B cell (primary cell): ENCODE measurements around the gene SHE. TPM values are rescaled to one million over a fixed set of nuclear protein-coding genes. Genes with fewer than 3 reads are reported as not detected.

ENCODE experiments used
- ATAC-seq: fragments of 200-7000 bp; cut with Tn5 transposase; one replicate; pipeline ENCODE4 v1.10.0; 2021; ENCODE audit warnings: low read depth, mild to moderate bottlenecking, moderate number of reproducible peaks, moderate library complexity
- CTCF ChIA-PET: fragments of 350-600 bp; sonication (Branson Sonifier 250); formaldehyde crosslinking; loops from one replicate; lab custom pipeline; 2021; ENCODE audit warnings: antibody characterized with exemption, inconsistent platforms; lab: Charles Lee
- POLR2A ChIA-PET: fragments of 350-600 bp; sonication (Branson Sonifier 250); formaldehyde crosslinking; loops from one replicate; lab custom pipeline; 2021; ENCODE audit warnings: antibody characterized with exemption; lab: Charles Lee
- DNase-seq: peaks from one replicate; pipeline ENCODE4 v3.0.0; 2013
- H2AFZ ChIP-seq: 2 replicates; pipeline ENCODE4 v1.6.1; 2012; ENCODE audit warnings: mild to moderate bottlenecking, low read depth, low read length; ENCODE audit not compliant: insufficient read depth, poor library complexity, severe bottlenecking
- H3K27ac ChIP-seq, 2 donors: 1 replicate in 1 of 2; 2 replicates in 1 of 2; pipeline ENCODE4 v1.5.1; 2012 to 2013; ENCODE audit warnings: low read length in 2 of 2, mild to moderate bottlenecking in 2 of 2, moderate library complexity in 1 of 2
- H3K27me3 ChIP-seq, 4 experiments: fragments of 200-600 bp in 1 of 4; sonication (generic) in 1 of 4; replicated peaks in 1 of 4; 1 replicate in 2 of 4; 2 replicates in 2 of 4; pipeline versions ENCODE4 v1.6.1 to v1.7.0; 2013 to 2016; ENCODE audit warnings: low read length in 3 of 4, mild to moderate bottlenecking in 2 of 4, mixed read lengths in 1 of 4, moderate library complexity in 1 of 4; ENCODE audit not compliant: insufficient read depth in 4 of 4, control insufficient read depth in 3 of 4; ENCODE audit errors: control extremely low read depth in 1 of 4
- H3K36me3 ChIP-seq, 2 experiments: replicated peaks in 1 of 2; 1 replicate in 1 of 2; 2 replicates in 1 of 2; pipeline versions ENCODE4 v1.6.1 to v1.7.1; 2013; ENCODE audit warnings: low read length in 1 of 2; ENCODE audit not compliant: insufficient read depth in 2 of 2, control insufficient read depth in 1 of 2; ENCODE audit errors: control extremely low read depth in 1 of 2, extremely low read depth in 1 of 2
- H3K4me1 ChIP-seq, 2 donors: fragments of 200-600 bp in 1 of 2; sonication (generic) in 1 of 2; 1 replicate in 1 of 2; 2 replicates in 1 of 2; pipeline versions ENCODE4 v1.5.1 to v1.6.1; 2013 to 2017; ENCODE audit warnings: low read length in 2 of 2; ENCODE audit not compliant: control insufficient read depth in 2 of 2, insufficient read depth in 2 of 2
- H3K4me2 ChIP-seq: replicated peaks from 2 replicates; pipeline ENCODE3; 2012; ENCODE audit warnings: mild to moderate bottlenecking, low read depth, low read length; ENCODE audit not compliant: poor library complexity, severe bottlenecking
- H3K4me3 ChIP-seq, 5 experiments: fragments of 200-600 bp in 1 of 5; sonication (generic) in 1 of 5; 1 replicate in 3 of 5; 2 replicates in 2 of 5; pipeline versions ENCODE4 v1.5.1 to v1.7.0; 2011 to 2016; ENCODE audit warnings: low read length in 4 of 5, mild to moderate bottlenecking in 4 of 5, low read depth in 2 of 5, control low read depth in 1 of 5, moderate library complexity in 1 of 5; ENCODE audit not compliant: insufficient read depth in 1 of 5; ENCODE audit errors: control extremely low read depth in 1 of 5, extremely low read depth in 1 of 5
- H3K79me2 ChIP-seq: fragments of 200-600 bp; sonication (generic); one replicate; pipeline ENCODE4 v1.6.0; 2016; ENCODE audit warnings: low read length; ENCODE audit not compliant: control insufficient read depth, insufficient read depth
- H3K9ac ChIP-seq: fragments of 200-600 bp; sonication (generic); 2 replicates; pipeline ENCODE4 v1.6.1; 2017; ENCODE audit warnings: mild to moderate bottlenecking, low read length, moderate library complexity
- H3K9me3 ChIP-seq, 3 donors: one replicate each; pipeline versions ENCODE4 v1.6.1 to v1.7.1; 2013; ENCODE audit warnings: low read length in 2 of 3; ENCODE audit not compliant: control insufficient read depth in 2 of 3, insufficient read depth in 1 of 3; ENCODE audit errors: control extremely low read depth in 1 of 3
- H4K20me1 ChIP-seq: 2 replicates; pipeline ENCODE4 v1.6.0; 2012; ENCODE audit warnings: mild to moderate bottlenecking, low read length; ENCODE audit not compliant: insufficient read depth, control insufficient read depth, poor library complexity, severe bottlenecking
- H3K27ac Mint-ChIP-seq: one replicate; pipeline ENCODE4 v1.8.0; 2021; ENCODE audit warnings: mixed read lengths
- H3K27me3 Mint-ChIP-seq: one replicate; pipeline ENCODE4 v1.8.0; 2021; ENCODE audit warnings: mixed read lengths
- H3K4me1 Mint-ChIP-seq: one replicate; pipeline ENCODE4 v1.8.0; 2021; ENCODE audit warnings: mixed read lengths
- H3K4me3 Mint-ChIP-seq: one replicate; pipeline ENCODE4 v1.8.0; 2021; ENCODE audit warnings: mixed read lengths
- H3K9me3 Mint-ChIP-seq: one replicate; pipeline ENCODE4 v1.8.0; 2022; ENCODE audit warnings: mixed read lengths; ENCODE audit not compliant: insufficient read depth
- CTCF ChIP-seq: fragments of 200-600 bp; IDR thresholded peaks from one replicate; pipeline ENCODE4 v1.8.0; 2022; ENCODE audit warnings: antibody characterized with exemption, mild to moderate bottlenecking
- EZH2 ChIP-seq: IDR thresholded peaks from 2 replicates; pipeline ENCODE4 v1.6.1; 2012; ENCODE audit warnings: borderline replicate concordance, low read depth, mild to moderate bottlenecking, moderate library complexity, low read length; ENCODE audit not compliant: insufficient read depth, poor library complexity, severe bottlenecking
- WGBS: methylation state at CpG from one replicate; pipeline ENCODE4 v1.1.5; 2013; ENCODE audit warnings: missing lambda C conversion rate; ENCODE audit not compliant: insufficient coverage; 5-methylcytosine and 5-hydroxymethylcytosine counted together
- intact Hi-C: fragments of 100-400 bp; cut with micrococcal nuclease; formaldehyde crosslinking; loops from one replicate; pipeline ENCODE4 v1.10.0; 2022
- polyA plus RNA-seq: library from polyadenylated mRNA; depleted of rRNA; stranded (reverse); fragments of >200 nt; gene quantifications from 2 replicates; pipeline ENCODE4 v1.2.3, GENCODE V29; 2012
- total RNA-seq, 2 donors: library from RNA; stranded (reverse); fragments of 120-200 nt in 1 of 2; gene quantifications; 1 replicate in 1 of 2; 2 replicates in 1 of 2; pipeline versions ENCODE4 v1.2.3 to v1.2.4, GENCODE V29; 2013 to 2022

The SHE gene
- total and polyA plus RNA-seq, 2 donors (not counting 1 experiment from before 2014, with no cell fraction given) = 0.01 TPM; not detected in 1

GRCh38 chr1:154500533-154500932, 1.7 kb downstream of the SHE start:
- H3K79me2 ChIP-seq = no peaks in the 10 kb centered on the region
- H3K9me3 Mint-ChIP-seq = no peaks in the 10 kb centered on the region
- H4K20me1 ChIP-seq = no peaks in the 10 kb centered on the region
- DNase-seq (no peak), ATAC-seq (no peak)
- H3K9me3 ChIP-seq = peaks cover 0 to 10% (median 0%) of the 10 kb centered on the region in 3 donors
- no peak for TF ChIP-seq CTCF
- no peak for TF ChIP-seq EZH2
- no peak overlapping the region for H3K9ac ChIP-seq
- peak overlapping the region; percentile 53 for H3K27ac Mint-ChIP-seq
- no peak overlapping the region for H3K27ac ChIP-seq
- H3K36me3 ChIP-seq = no peaks in the 10 kb centered on the region
- H2AFZ ChIP-seq = no peak overlapping the region
- intact Hi-C loops = no loop called here
- H3K4me1 ChIP-seq = peaks cover 33 to 38% of the 10 kb centered on the region in 2 donors
- H3K4me3 ChIP-seq = no peak overlapping the region
- POLR2A ChIA-PET = no interaction called here
- peak overlapping the region; percentile 75 for H3K4me3 Mint-ChIP-seq
- H3K27me3 Mint-ChIP-seq = peaks cover 31% of the 10 kb centered on the region
- no peak overlapping the region for H3K4me2 ChIP-seq
- WGBS = 92% methylated on average over 7 of the region's 8 CpGs
- H3K4me1 Mint-ChIP-seq = peaks cover 36% of the 10 kb centered on the region
- CTCF ChIA-PET = interaction anchor here (0.9 to 1.7 kb wide), 3 partner anchors 20 to 46 kb away, joined by 3 to 8 read pairs (median 3); no protein-coding TSS in a partner anchor
- H3K27me3 ChIP-seq = peaks cover 0 to 46% (median 29%) of the 10 kb centered on the region in 4 experiments

GRCh38 chr1:154499446-154499845, 2.8 kb downstream of the SHE start:
- no peak overlapping the region for H3K9ac ChIP-seq
- CTCF ChIA-PET = interaction anchor here (0.9 to 1.4 kb wide), 2 partner anchors 13 to 20 kb away, joined by 3 read pairs; no protein-coding TSS in a partner anchor
- no CpG with 5 or more reads among the region's 1 CpG for WGBS

More at GRCh38 chr1:154499446-154499845, 2.8 kb downstream of the SHE start:
- DNase-seq (no peak), ATAC-seq (no peak)
- no peak overlapping the region for H3K27ac ChIP-seq
- no peak for TF ChIP-seq CTCF
- no peak for TF ChIP-seq EZH2
- H3K27me3 ChIP-seq = peaks cover 0 to 46% (median 29%) of the 10 kb centered on the region in 4 experiments
- H3K79me2 ChIP-seq = no peaks in the 10 kb centered on the region
- Mint-ChIP-seq H3K9me3 (no peaks in the 10 kb centered on the region), H3K4me3 (no peak overlapping the region), H3K27ac (no peak overlapping the region), H3K4me1 (peaks cover 37% of the 10 kb centered on the region), H3K27me3 (peaks cover 28% of the 10 kb centered on the region)
- H3K4me1 ChIP-seq = peaks cover 36 to 42% of the 10 kb centered on the region in 2 donors
- no peaks in the 10 kb centered on the region for H4K20me1 ChIP-seq
- H2AFZ ChIP-seq = no peak overlapping the region
- H3K9me3 ChIP-seq = peaks cover 0 to 10% (median 0%) of the 10 kb centered on the region in 3 donors
- no peaks in the 10 kb centered on the region for H3K36me3 ChIP-seq
- no peak overlapping the region for H3K4me3 ChIP-seq
- POLR2A ChIA-PET = no interaction called here
- intact Hi-C loops = no loop called here
- H3K4me2 ChIP-seq = no peak overlapping the region
